Measurements from ENCODE around the gene PLK3.

DNA sequence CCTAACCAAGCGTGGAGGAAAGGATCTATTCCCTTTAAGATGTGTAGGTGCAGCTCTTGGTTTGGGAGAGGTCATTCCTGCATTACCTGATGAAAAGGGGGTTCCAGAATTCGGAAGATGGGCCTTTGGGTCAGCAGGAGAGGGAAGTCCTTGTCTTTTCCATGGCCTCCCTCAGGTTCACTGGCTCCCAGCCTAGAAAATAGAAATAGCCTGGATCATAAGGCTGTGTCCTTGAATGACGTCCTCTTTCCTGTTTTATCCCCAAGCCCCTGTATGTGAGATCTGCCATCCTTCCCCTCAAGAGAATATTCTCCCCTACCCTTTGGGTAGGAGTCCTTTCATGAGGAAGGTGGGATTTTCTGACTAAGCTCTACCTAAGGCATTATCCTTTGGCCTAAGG, 39.3 kb upstream of the PLK3 start:
- TF ChIP-seq, protein P1, sequence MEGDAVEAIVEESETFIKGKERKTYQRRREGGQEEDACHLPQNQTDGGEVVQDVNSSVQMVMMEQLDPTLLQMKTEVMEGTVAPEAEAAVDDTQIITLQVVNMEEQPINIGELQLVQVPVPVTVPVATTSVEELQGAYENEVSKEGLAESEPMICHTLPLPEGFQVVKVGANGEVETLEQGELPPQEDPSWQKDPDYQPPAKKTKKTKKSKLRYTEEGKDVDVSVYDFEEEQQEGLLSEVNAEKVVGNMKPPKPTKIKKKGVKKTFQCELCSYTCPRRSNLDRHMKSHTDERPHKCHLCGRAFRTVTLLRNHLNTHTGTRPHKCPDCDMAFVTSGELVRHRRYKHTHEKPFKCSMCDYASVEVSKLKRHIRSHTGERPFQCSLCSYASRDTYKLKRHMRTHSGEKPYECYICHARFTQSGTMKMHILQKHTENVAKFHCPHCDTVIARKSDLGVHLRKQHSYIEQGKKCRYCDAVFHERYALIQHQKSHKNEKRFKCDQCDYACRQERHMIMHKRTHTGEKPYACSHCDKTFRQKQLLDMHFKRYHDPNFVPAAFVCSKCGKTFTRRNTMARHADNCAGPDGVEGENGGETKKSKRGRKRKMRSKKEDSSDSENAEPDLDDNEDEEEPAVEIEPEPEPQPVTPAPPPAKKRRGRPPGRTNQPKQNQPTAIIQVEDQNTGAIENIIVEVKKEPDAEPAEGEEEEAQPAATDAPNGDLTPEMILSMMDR (IDR thresholded peaks at IDR 0.05), result no peak
- no peak for TF ChIP-seq ZFX (IDR thresholded peaks at IDR 0.05; ENCODE audit: borderline replicate concordance)
